Tibial nerve (tissue), 4 donors: ENCODE data around the gene AFAP1L2. TPM values are rescaled to one million over a fixed set of nuclear protein-coding genes. Genes with fewer than 3 reads are reported as not detected.

Experiments
- DNase-seq, 2 donors: peaks; one replicate each; pipeline ENCODE4 v3.0.0-alpha.2; 2019; ENCODE audit warnings: low spot score in 2 of 2
- H3K27ac ChIP-seq, 4 donors: fragments of 200-600 bp; sonication (generic) in 3 of 4; one replicate each; pipeline ENCODE4 v1.5.1; 2017 to 2019; ENCODE audit warnings: mild to moderate bottlenecking in 1 of 4
- H3K27me3 ChIP-seq, 2 donors: fragments of 200-600 bp; sonication (generic) in 1 of 2; one replicate each; pipeline versions ENCODE4 v1.5.1 to v1.6.0; 2017 to 2019
- H3K36me3 ChIP-seq, 3 donors: fragments of 200-600 bp; sonication (generic); one replicate each; pipeline ENCODE4 v1.5.1; 2018 to 2019
- H3K4me1 ChIP-seq, 4 donors: fragments of 200-600 bp; sonication (generic) in 3 of 4; one replicate each; pipeline ENCODE4 v1.5.1; 2017 to 2019
- H3K4me3 ChIP-seq, 4 donors: fragments of 200-600 bp; sonication (generic) in 3 of 4; one replicate each; pipeline ENCODE4 v1.5.1; 2017 to 2019; ENCODE audit warnings: mild to moderate bottlenecking in 1 of 4, moderate library complexity in 1 of 4
- H3K9me3 ChIP-seq, 4 donors: fragments of 200-600 bp; sonication (generic) in 3 of 4; one replicate each; pipeline ENCODE4 v1.5.1; 2017 to 2019
- CTCF ChIP-seq, 5 experiments: fragments of 200-600 bp in 3 of 5; fragments of 450-650 bp in 2 of 5; sonication (generic) in 3 of 5; IDR thresholded peaks; one replicate each; pipeline ENCODE4 v1.5.1; 2016 to 2019; ENCODE audit warnings: antibody characterized with exemption in 5 of 5, mild to moderate bottlenecking in 3 of 5, moderate library complexity in 2 of 5
- EP300 ChIP-seq, 2 donors: sonication (generic); formaldehyde crosslinking; IDR thresholded peaks; one replicate each; pipeline ENCODE4 v1.6.1; 2017; ENCODE audit warnings: antibody characterized with exemption in 2 of 2, mild to moderate bottlenecking in 1 of 2
- POLR2A ChIP-seq, 2 donors: fragments of 450-650 bp; IDR thresholded peaks; one replicate each; pipeline ENCODE4 v1.6.1; 2017; ENCODE audit warnings: antibody characterized with exemption in 2 of 2, mild to moderate bottlenecking in 2 of 2, moderate library complexity in 2 of 2
- WGBS, 2 donors: methylation state at CpG; one replicate each; pipeline ENCODE4 v1.1.5; 2018; 5-methylcytosine and 5-hydroxymethylcytosine counted together
- total RNA-seq, 4 donors: library from RNA; depleted of rRNA; stranded (reverse); fragments of >200 nt; gene quantifications; one replicate each; pipeline ENCODE4 v1.1.0, GENCODE V29; 2016

Gene AFAP1L2
- total RNA-seq, 4 donors from 2014 or later, result 96.3 to 176 (median 127) TPM

- H3K36me3 ChIP-seq, result peaks cover 0 to 60% (median 6%) of the 10 kb centered on the region in 3 donors
- no peak overlapping the region for H3K4me3 ChIP-seq
- DNase-seq, result no peak
- peaks cover 0 to 76% (median 23%) of the 10 kb centered on the region in 4 donors for H3K4me1 ChIP-seq
- H3K27me3 ChIP-seq, result no peaks in the 10 kb centered on the region
- no peak overlapping the region for H3K27ac ChIP-seq
- no peaks in the 10 kb centered on the region for H3K9me3 ChIP-seq
- TF ChIP-seq POLR2A (IDR thresholded peaks at IDR 0.05), result no peak
- TF ChIP-seq EP300 (IDR thresholded peaks at IDR 0.05), result no peak
- no peak for TF ChIP-seq CTCF (IDR thresholded peaks at IDR 0.05)
- 92 to 93% methylated on average over 18 of the region's 18 CpGs for WGBS, 2 donors
These were observed 98.8 kb downstream of the AFAP1L2 start for GRCh38 chr10:114305521-114305925.

GRCh38 chr10:114304571-114305421 lies 99.5 kb downstream of the AFAP1L2 start:
- H3K27ac ChIP-seq, result peak overlapping the region in 3 of 4 donors; percentile 2 to 83 (median 23)
- DNase-seq, result no peak

GRCh38 chr10:114304017-114304570 lies 100.2 kb downstream of the AFAP1L2 start:
- Histone ChIP-seq H3K36me3 (peaks cover 0 to 60% (median 6%) of the 10 kb centered on the region in 3 donors), H3K27me3 (no peaks in the 10 kb centered on the region), H3K9me3 (no peaks in the 10 kb centered on the region), H3K27ac (peak overlapping the region; percentile 2 to 83 (median 13)), H3K4me1 (peaks cover 0 to 62% (median 17%) of the 10 kb centered on the region in 4 donors), H3K4me3 (peak overlapping the region in 2 of 4 donors; percentile 28 to 34)
- 2 to 4% methylated on average over 14 of the region's 14 CpGs for WGBS, 2 donors
- peak; percentile 81 to 96 for DNase-seq
- TF ChIP-seq EP300 (IDR thresholded peaks at IDR 0.05) (peak in 1 of 2 donors; percentile 75), CTCF (IDR thresholded peaks at IDR 0.05) (peak; percentile 72 to 90 (median 80)), POLR2A (IDR thresholded peaks at IDR 0.05) (no peak)

More at GRCh38 chr10:114304571-114305421, 99.5 kb downstream of the AFAP1L2 start:
- TF ChIP-seq POLR2A (IDR thresholded peaks at IDR 0.05) (no peak), CTCF (IDR thresholded peaks at IDR 0.05) (peak in 3 of 5 experiments; percentile 18 to 44 (median 32))
- Histone ChIP-seq H3K36me3 (peaks cover 0 to 60% (median 8%) of the 10 kb centered on the region in 3 donors), H3K9me3 (no peaks in the 10 kb centered on the region), H3K4me1 (peaks cover 0 to 69% (median 21%) of the 10 kb centered on the region in 4 donors), H3K27me3 (no peaks in the 10 kb centered on the region), H3K4me3 (peak overlapping the region in 2 of 4 donors; percentile 28 to 34)
- 28 to 30% methylated on average over 41 of the region's 41 CpGs for WGBS, 2 donors

- Histone ChIP-seq H3K36me3 (peaks cover 0 to 61% (median 6%) of the 10 kb centered on the region in 3 donors), H3K27ac (peak overlapping the region; percentile 2 to 83 (median 13)), H3K4me3 (no peak overlapping the region), H3K27me3 (no peaks in the 10 kb centered on the region), H3K9me3 (no peaks in the 10 kb centered on the region), H3K4me1 (peaks cover 0 to 56% (median 15%) of the 10 kb centered on the region in 4 donors)
- 76 to 80% methylated on average over 10 of the region's 10 CpGs for WGBS, 2 donors
- no peak for DNase-seq
- TF ChIP-seq POLR2A (IDR thresholded peaks at IDR 0.05) (no peak), EP300 (IDR thresholded peaks at IDR 0.05) (no peak), CTCF (IDR thresholded peaks at IDR 0.05) (no peak)
These were observed 100.7 kb downstream of the AFAP1L2 start for GRCh38 chr10:114303556-114303955.
